22Rv1 (cell line): Measurements from ENCODE around the gene CLCA2.

Experiments used
- ZFX ChIP-seq: fragments of 450-650 bp; IDR thresholded peaks from 2 replicates; pipeline ENCODE4 v1.6.1; 2017; ENCODE audit warnings: antibody characterized with exemption, borderline replicate concordance
- TF ChIP-seq, protein P1 (sequence below): fragments of 450-650 bp; IDR thresholded peaks from 2 replicates; pipeline ENCODE4 v1.5.1; 2017; ENCODE audit warnings: mild to moderate bottlenecking

GRCh38 chr1:86445919-86446318 is 21.9 kb downstream of the CLCA2 start:
- TF ChIP-seq, protein P1, sequence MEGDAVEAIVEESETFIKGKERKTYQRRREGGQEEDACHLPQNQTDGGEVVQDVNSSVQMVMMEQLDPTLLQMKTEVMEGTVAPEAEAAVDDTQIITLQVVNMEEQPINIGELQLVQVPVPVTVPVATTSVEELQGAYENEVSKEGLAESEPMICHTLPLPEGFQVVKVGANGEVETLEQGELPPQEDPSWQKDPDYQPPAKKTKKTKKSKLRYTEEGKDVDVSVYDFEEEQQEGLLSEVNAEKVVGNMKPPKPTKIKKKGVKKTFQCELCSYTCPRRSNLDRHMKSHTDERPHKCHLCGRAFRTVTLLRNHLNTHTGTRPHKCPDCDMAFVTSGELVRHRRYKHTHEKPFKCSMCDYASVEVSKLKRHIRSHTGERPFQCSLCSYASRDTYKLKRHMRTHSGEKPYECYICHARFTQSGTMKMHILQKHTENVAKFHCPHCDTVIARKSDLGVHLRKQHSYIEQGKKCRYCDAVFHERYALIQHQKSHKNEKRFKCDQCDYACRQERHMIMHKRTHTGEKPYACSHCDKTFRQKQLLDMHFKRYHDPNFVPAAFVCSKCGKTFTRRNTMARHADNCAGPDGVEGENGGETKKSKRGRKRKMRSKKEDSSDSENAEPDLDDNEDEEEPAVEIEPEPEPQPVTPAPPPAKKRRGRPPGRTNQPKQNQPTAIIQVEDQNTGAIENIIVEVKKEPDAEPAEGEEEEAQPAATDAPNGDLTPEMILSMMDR: no peak
- TF ChIP-seq ZFX: no peak
